Mesothelial cell of epicardium (in vitro differentiated cells): ENCODE measurements around the gene SLX4IP. TPM values are rescaled to one million over a fixed set of nuclear protein-coding genes. Genes with fewer than 3 reads are reported as not detected.
A peak's percentile ranks its signal among the peaks of the same experiment; 100 is the strongest.

Source experiments
- DNase-seq, 2 experiments: peaks; one replicate each; pipeline ENCODE4 v3.0.0; 2021; ENCODE audit warnings: low spot score in 2 of 2; ENCODE audit not compliant: unreplicated experiment in 2 of 2
- H3K27ac Mint-ChIP-seq: 2 replicates; pipeline ENCODE4 v1.8.0; 2021; ENCODE audit warnings: mixed read lengths
- H3K27me3 Mint-ChIP-seq: 2 replicates; pipeline ENCODE4 v1.8.0; 2021; ENCODE audit warnings: low read depth, mixed read lengths
- H3K36me3 Mint-ChIP-seq: 2 replicates; pipeline ENCODE4 v1.8.0; 2021; ENCODE audit warnings: mixed read lengths
- H3K4me1 Mint-ChIP-seq: 2 replicates; pipeline ENCODE4 v1.8.0; 2021; ENCODE audit warnings: mixed read lengths
- H3K4me3 Mint-ChIP-seq: 2 replicates; pipeline ENCODE4 v1.8.0; 2021; ENCODE audit warnings: mild to moderate bottlenecking, moderate library complexity, mixed read lengths
- H3K9me3 Mint-ChIP-seq: 2 replicates; pipeline ENCODE4 v1.8.0; 2021; ENCODE audit warnings: mixed read lengths
- CTCF ChIP-seq: fragments of 200-600 bp; sonication (generic); IDR thresholded peaks from one replicate; pipeline ENCODE4 v1.5.0; 2021; ENCODE audit warnings: antibody characterized with exemption; ENCODE audit not compliant: unreplicated experiment
- microRNA-seq: library from miRNA; unstranded; fragments of <30 nt; microRNA quantifications from one replicate; pipeline ENCODE4 v1.2.0, GENCODE V29; 2021; ENCODE audit warnings: inconsistent platforms, mixed read lengths
- total RNA-seq: library from RNA; stranded (reverse); gene quantifications from 3 replicates; pipeline ENCODE4 v1.2.1, GENCODE V29; 2021

SLX4IP gene
- total RNA-seq, 1 donor from 2014 or later: 10.4 TPM

- peaks cover 23% of the 10 kb centered on the region for H3K4me1 Mint-ChIP-seq
- peaks cover 6% of the 10 kb centered on the region for H3K27me3 Mint-ChIP-seq
- no peaks in the 10 kb centered on the region for H3K9me3 Mint-ChIP-seq
- H3K27ac Mint-ChIP-seq: no peak overlapping the region
- peak overlapping the region; percentile 60 for H3K4me3 Mint-ChIP-seq
- no peak for DNase-seq
- no peaks in the 10 kb centered on the region for H3K36me3 Mint-ChIP-seq
- TF ChIP-seq CTCF: no peak
Measured at GRCh38 chr20:10675450-10675848, 240.3 kb downstream of the SLX4IP start.

- Mint-ChIP-seq H3K27ac (no peak overlapping the region), H3K9me3 (peaks cover 3% of the 10 kb centered on the region), H3K4me1 (peaks cover 13% of the 10 kb centered on the region), H3K27me3 (peaks cover 6% of the 10 kb centered on the region), H3K4me3 (no peak overlapping the region), H3K36me3 (no peaks in the 10 kb centered on the region)
- TF ChIP-seq CTCF: no peak
- no peak for DNase-seq
Measured at GRCh38 chr20:10676518-10676917, 241.4 kb downstream of the SLX4IP start.

Small RNAs within 50 kb of the gene (microRNA-seq; reads per million reads assigned to microRNA genes)
- gene MIR6870: not detected

Other genes with a start within 250 kb of the SLX4IP start
- gene SNAP25, start 216.5 kb upstream of the SLX4IP start, total RNA-seq: 4.8 to 5.2 TPM (median 5.0 TPM) in 3 replicates
- 9.9 to 11.8 TPM (median 10.7 TPM) in 3 replicates for gene MKKS, start 1.1 kb upstream of the SLX4IP start, total RNA-seq
- 70.6 to 74.1 TPM (median 70.9 TPM) in 3 replicates for gene JAG1, start 238.7 kb downstream of the SLX4IP start, total RNA-seq